ENCODE results near the gene RNF215. TPM values are rescaled to one million over a fixed set of nuclear protein-coding genes. Genes with fewer than 3 reads are reported as not detected.
A peak's percentile ranks its signal among the peaks of the same experiment; 100 is the strongest.

The RNF215 gene
- total RNA-seq, 1 donor from 2014 or later: 4.9 TPM

GRCh38 chr22:30336752-30337460, 50.3 kb downstream of the RNF215 start:
- Histone ChIP-seq H3K4me3 (no peak overlapping the region), H3K27ac (replicated peaks) (peak overlapping the region; percentile 69), H3K36me3 (peaks cover 100% of the 10 kb centered on the region), H3K9me3 (replicated peaks) (no peaks in the 10 kb centered on the region), H3K4me1 (peaks cover 68% of the 10 kb centered on the region), H3K27me3 (ENCODE audit: low read depth) (no peaks in the 10 kb centered on the region)
- intact Hi-C loops (cut with micrococcal nuclease): no loop called here
- peak; percentile 68 for DNase-seq
- TF ChIP-seq, protein P1, sequence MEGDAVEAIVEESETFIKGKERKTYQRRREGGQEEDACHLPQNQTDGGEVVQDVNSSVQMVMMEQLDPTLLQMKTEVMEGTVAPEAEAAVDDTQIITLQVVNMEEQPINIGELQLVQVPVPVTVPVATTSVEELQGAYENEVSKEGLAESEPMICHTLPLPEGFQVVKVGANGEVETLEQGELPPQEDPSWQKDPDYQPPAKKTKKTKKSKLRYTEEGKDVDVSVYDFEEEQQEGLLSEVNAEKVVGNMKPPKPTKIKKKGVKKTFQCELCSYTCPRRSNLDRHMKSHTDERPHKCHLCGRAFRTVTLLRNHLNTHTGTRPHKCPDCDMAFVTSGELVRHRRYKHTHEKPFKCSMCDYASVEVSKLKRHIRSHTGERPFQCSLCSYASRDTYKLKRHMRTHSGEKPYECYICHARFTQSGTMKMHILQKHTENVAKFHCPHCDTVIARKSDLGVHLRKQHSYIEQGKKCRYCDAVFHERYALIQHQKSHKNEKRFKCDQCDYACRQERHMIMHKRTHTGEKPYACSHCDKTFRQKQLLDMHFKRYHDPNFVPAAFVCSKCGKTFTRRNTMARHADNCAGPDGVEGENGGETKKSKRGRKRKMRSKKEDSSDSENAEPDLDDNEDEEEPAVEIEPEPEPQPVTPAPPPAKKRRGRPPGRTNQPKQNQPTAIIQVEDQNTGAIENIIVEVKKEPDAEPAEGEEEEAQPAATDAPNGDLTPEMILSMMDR (IDR thresholded peaks at IDR 0.05; ENCODE audit: borderline replicate concordance): no peak

DNA sequence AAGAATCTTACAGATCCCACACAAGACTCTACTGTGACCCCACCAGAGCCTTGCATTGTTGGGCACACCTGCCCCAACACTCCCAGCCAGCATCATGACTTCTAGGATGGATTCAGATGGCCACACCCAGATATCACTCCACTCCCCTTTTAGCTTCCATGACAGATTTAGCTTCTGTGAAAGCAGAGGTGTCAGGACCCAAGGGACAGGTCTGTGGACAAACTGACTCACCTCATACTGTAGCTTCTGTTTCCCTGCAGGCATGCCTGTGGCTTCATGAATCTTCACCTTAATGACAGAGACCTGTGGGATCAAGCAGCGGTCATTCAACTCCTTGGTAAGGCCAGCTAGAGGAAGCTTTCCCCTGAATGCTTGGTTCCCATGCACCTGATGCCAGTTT, 52.0 kb downstream of the RNF215 start:
- H3K9me3 ChIP-seq (replicated peaks): no peaks in the 10 kb centered on the region

DNA sequence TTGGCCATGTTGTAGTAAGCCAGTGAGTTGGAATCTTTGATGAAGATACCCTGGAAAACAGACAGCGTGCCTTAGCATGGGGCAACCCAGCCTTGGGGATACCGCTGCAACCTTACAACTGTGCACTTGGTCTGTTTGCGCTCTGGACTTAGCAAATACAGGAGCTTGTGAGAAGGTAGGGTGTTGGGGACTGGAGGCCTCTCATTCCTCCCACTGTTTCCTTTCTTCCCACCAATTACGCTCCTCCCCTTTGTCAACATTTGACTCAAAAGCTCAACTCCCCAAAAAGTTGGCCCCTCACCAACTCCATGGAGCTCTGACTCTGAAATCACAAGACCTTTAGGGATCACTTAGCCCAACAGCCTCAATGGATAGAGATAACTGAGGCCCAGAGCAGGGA, 52.6 kb downstream of the RNF215 start:
- intact Hi-C loops (cut with micrococcal nuclease): no loop called here
- Histone ChIP-seq H3K27me3 (ENCODE audit: low read depth) (no peaks in the 10 kb centered on the region), H3K4me3 (no peak overlapping the region), H3K9me3 (replicated peaks) (no peaks in the 10 kb centered on the region), H3K27ac (replicated peaks) (no peak overlapping the region), H3K36me3 (peaks cover 92% of the 10 kb centered on the region), H3K4me1 (peaks cover 47% of the 10 kb centered on the region)
- no peak for DNase-seq
- TF ChIP-seq, protein P1 (IDR thresholded peaks at IDR 0.05; ENCODE audit: borderline replicate concordance): no peak

More for the DNA sequence above, 52.0 kb downstream of the RNF215 start:
- Histone ChIP-seq H3K4me3 (no peak overlapping the region), H3K4me1 (peaks cover 53% of the 10 kb centered on the region), H3K36me3 (peaks cover 98% of the 10 kb centered on the region), H3K27me3 (ENCODE audit: low read depth) (no peaks in the 10 kb centered on the region), H3K27ac (replicated peaks) (no peak overlapping the region)
- TF ChIP-seq, protein P1 (IDR thresholded peaks at IDR 0.05; ENCODE audit: borderline replicate concordance): no peak
- DNase-seq: no peak
- intact Hi-C loops (cut with micrococcal nuclease): no loop called here

- Histone ChIP-seq H3K4me3 (no peak overlapping the region), H3K36me3 (peaks cover 83% of the 10 kb centered on the region), H3K27me3 (ENCODE audit: low read depth) (no peaks in the 10 kb centered on the region), H3K4me1 (peaks cover 38% of the 10 kb centered on the region), H3K27ac (replicated peaks) (no peak overlapping the region), H3K9me3 (replicated peaks) (no peaks in the 10 kb centered on the region)
- intact Hi-C loops (cut with micrococcal nuclease): no loop called here
- TF ChIP-seq, protein P1 (IDR thresholded peaks at IDR 0.05; ENCODE audit: borderline replicate concordance): no peak
- DNase-seq: no peak
These were observed 53.5 kb downstream of the RNF215 start for GRCh38 chr22:30333707-30334087.

DNA sequence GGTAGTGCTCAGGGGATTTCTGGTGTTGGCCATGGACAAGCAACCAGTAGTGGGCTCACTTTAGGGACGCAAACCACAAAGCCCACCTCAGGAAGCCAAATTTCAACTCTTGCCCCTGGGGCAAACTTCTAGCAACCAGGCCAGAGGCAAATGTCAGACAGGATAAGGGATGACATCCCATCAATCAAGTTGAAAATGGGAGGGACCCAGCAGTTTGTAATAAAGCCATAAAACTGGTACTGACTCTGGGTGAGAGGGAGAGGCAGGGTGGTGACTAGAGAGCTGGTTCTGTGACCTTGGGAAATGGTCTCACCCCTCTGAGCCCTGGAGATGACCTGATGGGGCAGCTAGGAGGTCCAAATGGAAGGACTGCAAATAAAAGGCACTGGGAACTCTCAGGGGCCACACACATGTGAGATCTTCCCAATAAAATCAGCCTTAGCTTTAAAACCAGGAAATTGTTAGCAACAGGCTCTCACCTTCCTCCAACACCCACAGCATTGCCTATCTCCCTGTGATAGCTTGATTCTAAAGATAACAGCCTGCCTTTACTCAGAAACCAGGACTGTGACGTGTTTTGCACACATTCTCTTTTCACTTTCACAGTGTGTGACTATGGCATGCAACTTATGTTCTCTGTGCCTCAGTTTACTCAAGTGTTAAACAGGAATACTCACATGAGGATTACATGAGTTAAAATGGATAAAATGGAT, 54.1 kb downstream of the RNF215 start:
- peaks cover 78% of the 10 kb centered on the region for H3K36me3 ChIP-seq
- no peak overlapping the region for H3K4me3 ChIP-seq
- TF ChIP-seq, protein P1 (IDR thresholded peaks at IDR 0.05; ENCODE audit: borderline replicate concordance): no peak
- H3K27me3 ChIP-seq (ENCODE audit: low read depth): no peaks in the 10 kb centered on the region
- intact Hi-C loops (cut with micrococcal nuclease): no loop called here
- H3K4me1 ChIP-seq: peaks cover 32% of the 10 kb centered on the region
- H3K9me3 ChIP-seq (replicated peaks): no peaks in the 10 kb centered on the region
- DNase-seq: no peak
- no peak overlapping the region for H3K27ac ChIP-seq (replicated peaks)

All from left ventricle myocardium inferior (tissue), 1 donor.